DMS153 treated with DMSO at 0.1 percent for 48 hours (cell line): Measurements from ENCODE around the gene LTBP4.
A peak's percentile ranks its signal among the peaks of the same experiment; 100 is the strongest.

ENCODE experiments used
- DNase-seq: peaks from one replicate; lab custom pipeline; 2025; ENCODE audit not compliant: unreplicated experiment; lab: John Stamatoyannopoulos, UW

Gene LTBP4

GRCh38 chr19:40662925-40663694 is 61.9 kb downstream of the LTBP4 start:
- DNase-seq = peak; percentile 63

GRCh38 chr19:40663695-40664692 is 62.8 kb downstream of the LTBP4 start:
- no peak for DNase-seq

GRCh38 chr19:40666803-40667438 is 65.8 kb downstream of the LTBP4 start:
- DNase-seq = no peak

GRCh38 chr19:40667602-40668001 is 66.4 kb downstream of the LTBP4 start:
- DNase-seq = no peak

- no peak for DNase-seq
These were observed 67.9 kb downstream of the LTBP4 start for GRCh38 chr19:40668991-40669614.

GRCh38 chr19:40671404-40671803 is 70.2 kb downstream of the LTBP4 start:
- no peak for DNase-seq

- no peak for DNase-seq
These were observed 70.9 kb downstream of the LTBP4 start for GRCh38 chr19:40672038-40672437.

GRCh38 chr19:40672573-40673299 is 71.6 kb downstream of the LTBP4 start:
- no peak for DNase-seq

GRCh38 chr19:40673397-40673796 is 72.2 kb downstream of the LTBP4 start:
- DNase-seq = no peak

- no peak for DNase-seq
These were observed 73.1 kb downstream of the LTBP4 start for GRCh38 chr19:40674291-40674690.

- DNase-seq = no peak
These were observed 76.0 kb downstream of the LTBP4 start for GRCh38 chr19:40677156-40677555.
